ENCODE results near the gene TNK2.
"Not testable (repeated sequence)": the region's sequence is repeated elsewhere in the genome, so short reads cannot be mapped to it uniquely, and the experiment has no call there.

TNK2 gene

DNA sequence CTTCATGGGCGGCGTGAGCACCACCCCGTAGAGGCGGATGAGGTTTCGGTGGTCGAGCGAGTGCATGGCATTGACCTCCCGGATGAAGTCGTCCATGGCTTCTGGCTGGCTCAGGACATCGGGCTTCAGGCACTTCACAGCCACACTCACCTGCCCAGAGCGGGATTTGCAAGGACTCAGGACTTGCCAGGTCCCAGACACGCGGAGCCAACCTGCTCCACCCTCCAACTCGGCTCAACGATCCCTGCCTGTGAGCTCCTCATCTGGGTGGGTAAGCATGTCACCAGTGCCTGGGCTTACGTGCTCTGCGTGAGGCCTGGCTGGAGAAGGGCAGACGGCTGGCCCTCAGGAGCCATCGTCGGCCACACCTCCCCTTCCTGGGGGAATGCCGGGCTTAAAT is 25.2 kb downstream of the TNK2 start:
- DNase-seq = no peak

DNA sequence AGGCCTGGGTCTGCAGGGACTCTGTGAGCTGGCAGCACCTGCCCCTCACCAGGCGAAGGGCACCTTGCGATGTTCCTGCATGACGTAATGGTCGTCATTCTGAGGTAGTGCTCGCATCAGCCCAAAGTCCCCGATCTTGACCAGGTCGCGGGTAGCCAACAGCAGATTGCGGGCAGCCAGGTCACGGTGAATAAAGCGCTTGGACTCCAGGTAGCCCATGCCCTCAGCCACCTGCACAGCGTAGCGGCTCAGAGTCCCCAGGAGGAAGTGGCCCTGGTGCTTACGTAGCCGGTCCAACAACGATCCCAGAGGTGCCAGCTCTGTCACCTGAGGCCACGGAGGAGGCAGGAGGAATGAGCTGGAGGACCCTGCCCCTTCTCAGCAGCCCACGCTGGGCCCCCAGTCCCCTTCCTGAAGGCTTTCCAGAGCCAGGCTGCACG is 26.3 kb downstream of the TNK2 start:
- no peak for DNase-seq

DNA sequence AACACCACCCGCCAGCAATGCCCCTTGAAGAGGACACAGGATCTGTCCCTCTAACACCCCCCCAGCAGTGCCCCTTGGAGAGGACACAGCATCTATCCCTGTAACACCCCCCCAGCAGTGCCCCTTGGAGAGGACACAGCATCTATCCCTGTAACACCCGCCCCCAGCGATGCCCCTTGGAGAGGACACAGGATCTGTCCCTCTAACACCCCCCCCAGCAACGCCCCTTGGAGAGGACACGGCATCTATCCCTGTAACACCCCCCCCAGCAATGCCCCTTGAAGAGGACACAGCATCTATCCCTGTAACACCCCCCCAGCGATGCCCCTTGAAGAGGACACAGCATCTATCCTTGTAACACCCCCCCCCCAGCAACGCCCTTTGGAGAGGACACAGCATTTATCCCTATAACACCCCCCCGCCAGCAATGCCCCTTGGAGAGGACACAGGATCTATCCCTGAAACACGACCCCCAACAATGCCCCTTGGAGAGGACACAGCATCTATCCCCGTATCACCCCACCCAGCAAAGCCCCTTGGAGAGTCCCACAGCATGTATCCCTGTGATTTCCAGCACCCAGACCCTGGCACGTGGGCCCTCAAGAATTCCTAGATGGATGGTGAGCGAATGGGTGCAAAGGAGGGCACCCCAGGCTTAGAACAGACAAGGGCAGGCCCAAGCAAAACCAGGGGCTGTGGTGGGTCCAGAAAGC is 26.9 kb downstream of the TNK2 start:
- no peak for DNase-seq

DNA sequence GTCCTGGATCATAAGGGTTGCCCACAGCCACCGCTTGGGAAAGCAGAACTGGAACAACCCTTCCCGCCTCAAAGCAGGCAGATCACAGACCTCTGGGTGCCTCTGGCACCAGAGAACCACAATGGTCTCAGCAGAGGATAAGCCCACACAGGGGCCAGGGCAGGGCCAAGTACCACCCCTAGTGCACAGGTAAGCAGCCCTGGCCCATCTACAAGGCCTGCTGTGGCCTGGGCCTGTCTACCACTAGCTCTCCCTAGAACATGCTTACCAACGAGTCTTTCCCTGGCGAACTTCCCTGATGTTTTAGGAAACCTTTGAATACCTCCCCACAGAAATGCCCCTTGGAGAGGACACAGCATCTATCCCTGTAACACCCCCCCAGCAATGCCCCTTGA is 28.3 kb downstream of the TNK2 start:
- no peak for DNase-seq

DNA sequence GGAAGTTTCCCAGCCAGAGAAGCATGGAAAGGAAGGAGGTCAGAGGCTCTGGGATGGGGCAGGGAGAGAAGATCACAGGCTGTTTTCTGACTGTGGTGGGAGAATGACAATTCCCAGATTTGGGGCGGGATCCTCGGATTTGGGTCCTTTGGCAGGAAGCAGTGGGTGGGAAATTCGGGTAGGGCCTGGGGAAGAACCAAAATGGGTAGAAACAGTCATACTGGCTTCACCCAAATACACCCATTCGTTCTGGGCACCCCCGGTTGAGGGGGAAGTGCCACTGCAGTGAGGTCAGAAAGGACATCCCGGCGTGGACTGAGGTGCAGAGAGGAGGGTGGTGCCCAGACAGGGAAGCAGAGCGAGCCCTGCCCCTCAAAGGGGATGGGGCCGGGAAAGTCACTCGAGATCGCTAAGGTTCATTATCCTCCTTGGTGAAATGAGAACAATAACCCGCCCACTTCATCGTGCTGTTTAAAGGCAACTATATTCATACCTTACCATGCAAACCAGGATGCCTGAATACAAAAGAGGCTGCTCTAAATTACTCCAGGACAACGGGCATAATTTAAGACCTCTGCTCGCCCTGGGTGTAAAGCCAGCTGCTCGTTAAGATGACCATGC is 28.8 kb downstream of the TNK2 start:
- DNase-seq = no peak

DNA sequence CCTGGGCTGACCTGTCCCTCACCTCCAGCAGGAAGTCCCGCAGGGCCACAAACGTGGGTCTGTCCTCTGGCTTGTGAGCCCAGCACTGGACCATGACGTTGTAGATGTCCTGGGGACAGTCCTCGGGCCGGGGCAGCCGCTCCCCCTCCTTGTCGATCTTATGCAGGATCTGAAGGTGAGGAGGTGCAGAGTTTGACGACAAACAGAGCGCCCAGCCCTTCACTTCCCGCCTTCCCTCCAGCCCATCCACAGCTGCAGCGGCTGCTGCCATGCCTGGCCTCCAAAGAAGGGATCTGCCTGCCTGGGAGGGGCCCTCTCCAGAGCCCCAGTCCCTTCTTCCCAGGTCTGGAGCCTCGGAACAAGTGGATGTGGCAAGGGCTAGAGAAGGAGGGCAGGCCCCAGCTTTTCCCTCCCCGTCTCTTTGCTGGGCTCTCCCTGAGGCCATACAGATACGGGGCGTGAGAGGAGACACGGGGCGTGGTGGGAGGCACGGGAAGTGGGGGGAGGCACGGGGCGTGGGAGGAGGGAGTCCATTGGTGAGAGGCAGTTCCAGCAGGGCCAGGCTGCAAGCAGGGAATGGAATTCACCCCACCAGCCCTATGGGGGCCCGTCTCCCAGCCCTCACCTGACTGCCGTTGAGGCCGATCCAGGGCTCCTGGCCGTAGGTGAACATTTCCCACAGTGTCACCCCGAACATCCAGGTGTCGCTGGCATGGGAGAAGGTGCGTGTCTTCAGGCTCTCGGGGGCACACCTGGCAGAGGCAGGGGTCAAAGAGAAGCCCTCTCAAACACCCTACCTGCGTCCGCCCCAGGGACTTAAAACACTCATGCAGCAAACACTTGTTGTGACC is 29.7 kb downstream of the TNK2 start:
- DNase-seq = no peak

DNA sequence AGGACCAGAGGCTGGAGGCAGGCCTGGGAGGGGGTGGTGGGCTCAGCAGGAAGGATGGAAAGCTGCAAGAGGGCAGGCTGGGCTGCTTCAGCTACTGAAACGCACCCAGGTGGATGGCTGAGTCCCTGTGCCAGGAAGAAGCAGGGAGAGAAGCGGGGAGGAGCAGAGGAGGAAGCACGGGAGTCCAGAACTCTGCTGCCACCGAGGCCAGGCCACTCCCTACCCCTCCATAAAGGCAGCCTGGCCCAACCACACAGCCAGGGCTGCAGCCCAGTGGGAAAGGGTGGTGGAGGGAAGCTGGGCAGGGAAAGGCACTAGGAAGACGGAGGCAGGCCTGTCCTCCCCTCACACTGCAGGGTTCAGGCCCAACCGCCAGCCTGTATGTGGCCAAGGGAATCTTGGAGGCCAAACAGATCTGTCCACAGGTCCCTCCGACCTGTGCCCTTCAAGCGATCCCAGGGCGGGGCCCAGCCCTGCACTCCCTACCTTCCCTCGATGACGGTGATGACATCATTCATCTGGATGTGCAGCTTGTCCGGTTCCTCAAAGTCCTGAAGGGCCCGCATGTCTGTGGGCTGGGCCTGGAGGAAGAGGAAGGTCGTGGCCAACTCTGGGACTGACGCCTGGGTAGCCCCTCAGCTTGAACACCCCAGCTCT is 30.5 kb downstream of the TNK2 start:
- DNase-seq = no peak

DNA sequence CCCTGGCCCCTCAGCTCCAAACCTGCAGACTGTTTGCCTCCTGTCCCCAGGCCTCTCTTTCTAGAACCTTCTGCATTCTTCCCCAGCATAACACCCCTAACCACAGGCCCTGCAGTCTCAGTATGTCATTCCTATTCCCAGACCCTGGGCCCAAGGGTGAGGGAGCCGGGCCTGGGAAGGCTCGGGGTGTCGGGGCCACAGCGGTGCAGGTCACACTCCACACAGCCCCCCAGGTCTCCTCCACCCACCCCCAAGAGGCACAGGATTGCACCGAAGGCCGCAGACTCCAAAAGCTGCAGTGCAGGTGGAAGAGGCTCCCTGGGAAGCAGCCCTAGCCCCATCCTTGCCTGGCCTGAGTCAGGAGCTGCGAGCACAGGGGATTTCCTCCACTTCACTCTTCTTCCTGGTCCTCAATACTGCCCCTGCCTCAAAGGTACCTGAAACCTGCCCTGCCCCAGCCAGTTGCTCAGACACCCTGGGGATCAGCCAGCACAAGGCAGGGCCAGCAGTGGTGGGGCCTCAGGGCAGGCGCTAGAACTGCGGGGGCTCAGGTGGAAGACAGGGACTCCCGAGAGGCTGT is 31.1 kb downstream of the TNK2 start:
- DNase-seq = no peak

DNA sequence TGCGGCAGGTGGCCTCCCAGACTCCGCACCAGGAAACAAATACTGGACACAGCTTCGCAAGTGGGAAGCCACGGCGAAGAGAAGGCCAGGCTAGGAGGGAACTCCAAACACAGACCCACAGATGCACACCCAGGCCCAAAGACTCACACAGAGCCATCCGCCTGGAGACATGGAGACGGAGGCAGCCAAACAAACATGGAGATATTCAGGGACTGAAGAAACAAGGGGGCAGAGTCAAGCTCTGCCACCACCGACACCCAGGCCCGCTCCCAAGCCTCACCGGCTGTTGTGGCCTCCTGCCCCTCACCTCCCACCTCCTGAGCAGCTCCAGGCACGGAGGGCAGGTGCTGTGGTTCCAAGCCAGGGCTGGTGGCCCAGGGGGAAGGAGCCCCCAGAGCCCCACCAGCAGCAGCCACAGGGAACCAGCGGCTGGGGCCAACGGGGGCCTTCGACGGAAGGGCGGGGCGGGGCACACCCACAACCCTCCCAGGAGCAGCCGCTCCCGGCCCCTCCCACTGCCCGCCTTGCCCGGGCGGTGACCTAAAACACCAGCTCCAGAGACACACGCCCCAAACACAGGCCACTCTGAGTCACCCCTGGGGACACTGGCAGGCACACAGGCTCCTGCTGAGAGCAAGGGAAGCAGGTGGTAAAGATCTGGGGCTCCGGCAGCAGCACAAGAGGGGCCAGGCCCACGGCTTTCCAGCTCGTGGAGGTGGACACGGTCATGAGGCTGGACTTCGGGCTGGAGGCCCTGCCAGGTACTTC is 31.9 kb downstream of the TNK2 start:
- DNase-seq = no peak

DNA sequence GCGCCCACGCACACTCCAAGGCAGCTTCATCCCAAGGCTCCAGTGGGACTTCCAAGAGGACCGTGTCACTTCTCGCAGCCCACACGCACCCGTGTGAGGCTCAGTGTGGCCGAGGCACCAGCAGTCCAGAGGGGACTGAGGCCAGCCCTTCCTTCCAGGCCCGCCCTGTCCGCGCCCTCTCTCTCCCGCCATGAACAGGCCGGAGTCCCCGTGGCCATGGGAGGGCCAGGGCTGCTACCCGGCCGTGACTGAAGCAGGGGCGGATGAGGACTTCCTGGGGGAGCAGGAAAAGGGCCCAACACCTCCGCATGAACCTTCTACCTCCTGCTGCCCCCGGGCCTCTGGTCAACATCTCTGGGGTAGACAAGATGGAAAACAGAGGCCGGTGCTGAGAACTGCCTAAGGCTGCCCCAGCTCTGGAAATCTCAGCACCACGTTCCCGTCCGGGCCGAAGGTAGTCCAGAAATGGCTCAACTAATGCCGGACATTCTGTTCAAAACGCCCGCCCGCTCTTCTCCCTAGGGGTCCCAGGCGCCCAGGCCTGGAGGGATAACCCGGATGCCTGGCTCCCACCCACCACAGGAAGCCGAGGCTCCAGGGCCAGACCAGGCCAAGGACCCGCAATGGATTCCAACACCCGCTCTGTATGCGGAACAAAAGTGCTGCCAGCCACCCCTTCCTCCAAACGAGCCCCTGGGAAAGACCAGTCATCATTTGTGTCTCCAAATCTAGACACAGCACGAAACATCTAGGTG is 32.7 kb downstream of the TNK2 start:
- DNase-seq = no peak

DNA sequence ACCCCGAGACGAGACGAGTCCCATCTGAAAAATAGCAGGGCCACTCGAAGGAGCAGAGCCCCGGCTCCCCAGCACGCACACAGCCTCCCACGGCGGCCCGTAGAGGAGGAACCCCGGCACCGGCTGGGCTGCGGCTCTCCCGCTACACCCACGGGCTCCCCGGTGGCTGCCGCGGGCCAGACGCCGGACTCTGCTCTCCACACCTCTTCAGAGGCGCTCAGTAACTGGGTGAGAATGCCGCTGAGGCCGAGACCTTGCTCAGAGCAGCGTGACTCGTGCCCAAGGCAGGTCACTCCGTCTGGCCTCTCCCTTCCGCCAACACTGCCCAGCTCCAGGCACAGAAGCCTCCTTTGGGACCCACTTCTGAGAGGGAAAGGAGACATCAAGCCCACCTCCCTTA is 34.4 kb downstream of the TNK2 start:
- no peak for DNase-seq

DNA sequence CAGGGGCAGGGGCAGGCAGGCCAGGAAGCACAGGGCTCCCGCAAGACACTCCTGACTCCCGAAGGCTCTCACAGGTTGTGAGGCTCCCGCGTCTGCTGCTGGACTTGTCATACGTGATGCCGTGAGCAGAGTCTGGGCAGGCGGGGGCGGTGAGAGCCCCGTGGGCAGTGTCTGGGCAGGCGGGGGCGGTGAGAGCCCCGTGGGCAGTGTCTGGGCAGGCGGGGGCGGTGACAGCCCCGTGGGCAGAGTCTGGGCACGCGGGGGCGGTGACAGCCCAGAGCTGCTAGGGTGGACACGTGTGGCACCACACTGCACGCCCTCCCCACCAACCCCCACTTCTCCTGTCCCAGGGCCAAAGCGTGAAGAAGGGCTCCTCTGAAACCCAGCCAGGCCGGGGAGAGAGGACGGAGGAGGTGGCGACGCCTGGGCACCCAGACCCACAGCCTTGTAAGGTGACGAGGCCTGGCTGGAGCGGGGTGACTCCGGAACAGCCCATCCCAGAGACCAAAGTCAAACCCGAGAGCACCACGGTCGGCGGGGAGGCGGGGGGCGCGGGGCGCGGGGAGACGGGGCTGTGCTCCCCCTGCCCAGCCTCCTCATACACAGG is 35.0 kb downstream of the TNK2 start:
- no peak for DNase-seq

DNA sequence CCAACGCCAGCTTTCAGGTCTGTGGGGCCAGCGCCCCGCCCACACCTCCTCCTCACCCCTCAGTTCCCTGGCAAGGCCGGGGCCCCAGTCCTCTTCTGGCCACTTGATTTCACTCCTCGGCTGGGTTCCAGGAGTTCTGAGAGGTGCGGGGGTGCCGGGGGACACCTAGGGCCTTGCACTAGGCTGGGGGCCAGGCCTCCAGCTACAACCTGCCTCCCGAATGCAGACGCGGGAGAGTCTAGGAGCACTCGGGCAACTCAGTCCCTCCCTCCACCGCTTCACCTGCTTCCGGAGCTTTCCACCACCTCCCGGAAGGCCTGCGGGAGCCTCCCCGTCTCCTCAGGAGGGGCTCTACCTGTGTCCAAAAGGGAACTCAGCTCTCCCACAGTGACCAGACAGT is 35.6 kb downstream of the TNK2 start:
- DNase-seq = no peak

DNA sequence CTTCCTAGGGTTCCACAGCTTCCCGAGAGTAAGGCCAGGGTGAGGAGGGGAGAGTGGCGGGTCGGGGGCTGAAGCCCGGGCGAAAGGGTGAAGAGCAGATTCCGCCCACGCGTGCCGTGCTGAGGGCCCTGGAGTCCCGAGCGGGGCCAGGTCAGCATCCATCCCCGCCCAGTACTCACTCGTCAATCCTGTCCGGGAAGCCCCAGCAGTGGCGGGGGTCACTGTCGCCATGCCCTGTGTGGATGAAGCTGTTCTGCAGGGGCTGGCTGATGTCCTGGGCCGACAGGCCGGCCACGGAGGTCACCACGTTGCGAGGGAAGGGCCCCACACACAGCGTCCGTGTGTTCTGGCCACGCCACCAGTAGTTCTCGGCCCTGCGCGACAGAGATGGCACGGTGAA is 36.3 kb downstream of the TNK2 start:
- DNase-seq = no peak

DNA sequence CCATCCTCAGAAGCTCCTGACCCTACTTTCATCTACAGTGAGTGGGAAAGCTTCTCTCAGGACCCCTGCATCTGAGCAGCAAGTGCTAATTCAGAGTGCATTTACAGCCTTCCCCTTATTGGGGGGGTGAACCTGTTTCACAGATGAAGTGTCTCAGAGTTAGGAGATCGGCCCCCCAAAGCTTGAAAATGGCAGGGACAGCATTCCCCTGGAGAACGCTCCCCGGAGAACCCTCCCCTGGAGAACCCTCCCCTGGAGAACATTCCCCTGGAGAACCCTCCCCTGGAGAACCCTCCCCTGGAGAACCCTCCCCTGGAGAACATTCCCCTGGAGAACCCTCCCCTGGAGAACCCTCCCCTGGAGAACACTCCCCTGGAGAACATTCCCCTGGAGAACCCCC is 36.7 kb downstream of the TNK2 start:
- DNase-seq = not testable (repeated sequence)

DNA sequence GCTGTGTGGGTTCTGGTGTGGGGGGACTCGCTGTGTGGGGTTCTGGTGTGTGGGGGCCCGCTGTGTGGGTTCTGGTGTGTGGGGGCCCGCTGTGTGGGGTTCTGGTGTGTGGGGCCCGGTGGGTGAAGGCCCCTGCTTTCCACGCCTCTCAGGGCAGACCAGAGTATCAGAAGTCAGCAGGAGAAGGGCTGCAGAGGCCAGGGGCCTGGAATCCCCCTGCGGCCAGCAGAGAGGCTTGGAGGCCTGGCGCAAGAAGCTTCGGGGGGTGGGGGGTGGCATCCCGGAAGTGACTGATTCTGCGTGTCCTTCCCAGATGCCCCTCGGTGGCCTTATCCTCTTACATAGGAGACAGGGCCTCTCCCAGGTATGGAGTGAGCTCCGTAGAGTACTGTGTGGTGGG is 37.4 kb downstream of the TNK2 start:
- DNase-seq = no peak

DNA sequence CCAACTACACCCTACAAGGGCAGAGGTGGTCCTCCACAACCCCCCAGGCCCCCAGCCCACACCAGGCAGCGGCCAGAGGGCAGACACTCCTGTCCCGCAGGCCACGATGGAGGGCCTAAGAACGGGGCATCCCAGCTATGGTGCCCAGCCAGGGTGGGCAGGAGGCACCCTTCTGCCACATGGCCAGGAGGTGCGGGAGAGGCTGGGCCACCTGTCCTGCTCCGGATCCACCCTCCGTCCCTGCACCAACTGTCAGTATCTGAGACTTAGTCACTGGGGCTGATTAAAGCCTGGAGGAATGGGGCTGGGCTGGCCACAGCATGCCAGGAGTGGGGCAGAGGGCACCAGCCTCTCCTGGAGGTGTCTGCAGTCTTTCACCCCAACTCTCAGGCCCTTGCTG is 37.9 kb downstream of the TNK2 start:
- no peak for DNase-seq

DNA sequence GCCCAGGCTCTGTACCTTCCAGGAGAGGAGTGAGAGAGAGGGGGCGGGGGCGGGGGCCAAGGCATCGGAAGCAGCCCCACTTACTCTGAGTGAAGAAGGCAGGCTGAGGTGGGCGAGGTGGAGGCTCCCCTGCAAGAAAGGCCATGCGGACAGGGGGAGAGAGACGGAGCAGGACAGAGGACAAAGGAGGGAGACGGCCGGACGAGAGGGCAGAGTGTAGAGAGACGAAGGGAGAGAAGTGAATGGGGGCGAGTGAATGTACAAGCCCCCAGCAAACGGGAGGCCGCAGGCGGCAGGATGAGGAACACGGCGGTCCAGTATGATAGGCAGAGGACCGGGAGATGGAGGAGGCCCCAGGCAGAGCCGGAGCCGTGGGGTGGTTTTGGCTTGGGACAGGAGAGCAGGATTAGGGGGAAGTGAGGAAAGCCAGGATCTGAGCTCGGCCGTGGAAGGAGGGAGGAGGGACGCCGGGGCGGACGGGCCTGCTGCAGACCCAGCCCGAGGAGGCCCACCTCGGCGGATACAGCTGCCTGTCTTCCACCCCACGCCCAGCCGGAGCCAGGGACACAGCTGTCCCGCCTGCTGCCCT is 38.8 kb downstream of the TNK2 start:
- no peak for DNase-seq

DNA sequence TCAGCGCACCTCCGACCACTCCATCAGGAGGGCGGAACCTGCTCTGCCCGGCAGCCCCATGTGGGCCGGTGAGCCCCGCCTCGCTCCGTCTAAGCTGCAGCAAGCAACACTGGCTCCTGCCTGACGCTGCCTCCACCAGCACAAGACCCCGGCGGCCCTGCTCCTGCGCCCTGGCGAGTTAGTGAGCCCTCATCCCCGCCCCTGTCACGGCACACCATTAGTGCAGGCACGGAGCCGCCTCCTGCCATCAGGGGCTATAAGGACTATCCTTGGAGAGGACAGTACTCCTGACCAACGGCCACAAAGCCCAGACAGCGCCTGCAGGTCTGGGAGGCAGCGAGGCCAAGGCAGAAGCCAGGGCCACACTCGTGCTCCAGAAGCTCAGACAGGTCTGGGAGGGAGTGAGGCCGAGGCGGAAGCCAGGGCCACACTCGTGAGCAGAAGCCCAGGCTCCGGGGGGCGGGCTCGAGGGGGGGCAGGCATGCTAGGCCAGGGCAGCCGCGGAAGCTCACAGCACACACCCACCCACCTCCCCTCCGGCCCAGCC is 39.4 kb downstream of the TNK2 start:
- DNase-seq = no peak

DNA sequence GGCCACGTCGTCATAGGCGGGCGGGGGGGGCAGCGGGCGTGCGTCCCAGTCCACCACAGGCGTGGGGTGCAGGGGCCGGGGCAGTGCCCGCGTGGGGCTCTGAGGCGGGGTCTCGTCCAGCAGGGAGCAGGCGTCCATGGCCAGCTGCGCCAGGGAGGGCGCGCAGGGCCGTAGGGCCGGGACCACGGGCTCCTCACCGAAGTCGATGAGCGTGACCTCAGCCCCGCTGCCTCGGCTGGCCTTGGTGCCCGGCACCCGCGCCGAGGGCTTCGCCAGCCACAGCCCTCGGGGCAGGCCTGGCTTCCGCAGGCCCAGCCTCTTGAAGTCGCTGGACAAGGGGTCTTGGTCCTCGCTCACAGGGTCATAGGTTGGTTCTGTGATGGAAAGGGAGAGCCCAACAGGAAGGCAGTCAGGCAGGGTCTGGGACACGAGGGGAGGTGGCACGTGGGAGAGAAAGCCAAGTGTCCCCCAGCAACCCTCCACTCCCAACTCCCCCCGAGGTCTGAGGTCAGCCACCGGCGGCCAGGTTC is 40.0 kb downstream of the TNK2 start:
- DNase-seq = no peak
